K562 (cell line): ENCODE data around the gene EZH1. TPM values are rescaled to one million over a fixed set of nuclear protein-coding genes. Genes with fewer than 3 reads are reported as not detected.

ENCODE experiments used
- DDX20 ChIP-seq: fragments of 450-650 bp; IDR thresholded peaks from 2 replicates; pipeline ENCODE4 v1.6.1; 2016; ENCODE audit warnings: missing genetic modification characterization, low read depth, mild to moderate bottlenecking, missing compliant biosample characterization, moderate library complexity
- MCM7 ChIP-seq, 2 experiments: fragments of 450-650 bp; IDR thresholded peaks; 2 replicates each; pipeline ENCODE4 v1.6.1; 2016 to 2018
- MYC ChIP-seq, 2 experiments: fragments of 250-450 bp in 1 of 2; sonication (Bioruptor Pico) in 1 of 2; IDR thresholded peaks; 2 replicates each; pipeline versions ENCODE4 v1.5.1 to v1.6.1; 2012 to 2021; ENCODE audit warnings: low read depth in 2 of 2, borderline replicate concordance in 1 of 2, improper control_type of control experiment in 1 of 2, low read length in 1 of 2, mild to moderate bottlenecking in 1 of 2, moderate library complexity in 1 of 2
- PTRF ChIP-seq: fragments of 450-650 bp; IDR thresholded peaks from 2 replicates; pipeline ENCODE4 v1.6.1; 2016; ENCODE audit warnings: mild to moderate bottlenecking, missing genetic modification characterization, missing compliant biosample characterization
- TOE1 ChIP-seq, 2 experiments: fragments of 450-650 bp in 1 of 2; sonication (generic) in 1 of 2; formaldehyde crosslinking in 1 of 2; IDR thresholded peaks; 2 replicates each; pipeline versions ENCODE4 v1.7.1 to v1.8.0; 2016 to 2022; ENCODE audit warnings: borderline replicate concordance in 2 of 2, mild to moderate bottlenecking in 2 of 2, antibody characterized with exemption in 1 of 2, inconsistent platforms in 1 of 2, low read depth in 1 of 2, missing genetic modification reagents in 1 of 2, moderate library complexity in 1 of 2
- ZBTB1 ChIP-seq: sonication (generic); formaldehyde crosslinking; IDR thresholded peaks from 2 replicates; pipeline ENCODE4 v1.8.1; 2023; ENCODE audit warnings: missing genetic modification reagents, low read depth, mild to moderate bottlenecking, borderline replicate concordance
- ZC3H8 ChIP-seq: fragments of 450-650 bp; IDR thresholded peaks from 2 replicates; pipeline ENCODE4 v1.6.1; 2017
- ZNF197 ChIP-seq: fragments of 200-800 bp; sonication (Bioruptor generic); IDR thresholded peaks from 2 replicates; pipeline ENCODE4 v1.6.1; 2016; ENCODE audit warnings: low read depth, missing genetic modification characterization, missing compliant biosample characterization
- ZNF347 ChIP-seq: fragments of 450-650 bp; formaldehyde crosslinking; IDR thresholded peaks from 2 replicates; pipeline ENCODE4 v1.4.0; 2020; ENCODE audit warnings: low read depth, mild to moderate bottlenecking, moderate library complexity
- ZSCAN32 ChIP-seq: fragments of 450-650 bp; formaldehyde crosslinking; IDR thresholded peaks from 2 replicates; pipeline ENCODE4 v1.4.0; 2020; ENCODE audit warnings: mild to moderate bottlenecking, moderate library complexity
- polyA plus RNA-seq, 8 experiments: library from polyadenylated mRNA; depleted of rRNA in 4 of 8; stranded (reverse) in 5 of 8; unstranded in 3 of 8; fragments of >200 nt; fragmentation: Nextera tagmentation in 2 of 8; fragmentation: Illumina TruSeq in 1 of 8; extraction: Ambion mirVana in 2 of 8; extraction: Trizol in 1 of 8; gene quantifications; 2 replicates each; pipeline versions ENCODE4 v1.2.1 to v1.2.3, GENCODE V29; 2011 to 2014; ENCODE audit warnings: inconsistent platforms in 1 of 8, missing spikeins in 1 of 8
- total RNA-seq, 7 experiments: library from RNA; depleted of rRNA in 6 of 7; stranded (reverse); fragments of >200 nt in 6 of 7; fragmentation: Illumina TruSeq in 2 of 7; extraction: Trizol in 2 of 7; gene quantifications; 2 replicates each; pipeline versions ENCODE4 v1.2.1 to v1.2.3, GENCODE V29; 2011 to 2021; ENCODE audit warnings: low replicate concordance in 1 of 7
- TF ChIP-seq, protein P1 (sequence below): sonication (generic); formaldehyde crosslinking; IDR thresholded peaks from 2 replicates; pipeline ENCODE4 v1.5.0; 2020; ENCODE audit warnings: missing genetic modification reagents
- TF ChIP-seq, protein P2 (sequence below), 2 experiments: fragments of 250-450 bp in 1 of 2; fragments of 450-650 bp in 1 of 2; sonication (Bioruptor Pico) in 1 of 2; IDR thresholded peaks; 2 replicates each; pipeline versions ENCODE4 v1.6.1 to v1.8.0; 2016 to 2021; ENCODE audit warnings: mild to moderate bottlenecking in 2 of 2, moderate library complexity in 2 of 2, missing compliant biosample characterization in 1 of 2, missing genetic modification characterization in 1 of 2
- TF ChIP-seq, protein P3 (sequence below): fragments of 450-650 bp; formaldehyde crosslinking; IDR thresholded peaks from 2 replicates; pipeline ENCODE4 v1.4.0; 2022; ENCODE audit warnings: missing genetic modification characterization
- TF ChIP-seq, protein P4 (sequence below): fragments of 450-650 bp; IDR thresholded peaks from 2 replicates; pipeline ENCODE4 v1.7.0; 2016; ENCODE audit warnings: borderline replicate concordance
- TF ChIP-seq, protein P5 (sequence below), 2 experiments: fragments of 450-650 bp; IDR thresholded peaks; 2 replicates each; pipeline ENCODE4 v1.6.1; 2018; ENCODE audit warnings: mild to moderate bottlenecking in 2 of 2, low read depth in 1 of 2; ENCODE audit not compliant: partially characterized antibody in 2 of 2

Gene EZH1
- total and polyA plus RNA-seq, 9 of the 15 experiments (the other 6 are each of a cell fraction or from before 2014, with no cell fraction given) = 8.6 to 40.8 (median 22.9) TPM

DNA sequence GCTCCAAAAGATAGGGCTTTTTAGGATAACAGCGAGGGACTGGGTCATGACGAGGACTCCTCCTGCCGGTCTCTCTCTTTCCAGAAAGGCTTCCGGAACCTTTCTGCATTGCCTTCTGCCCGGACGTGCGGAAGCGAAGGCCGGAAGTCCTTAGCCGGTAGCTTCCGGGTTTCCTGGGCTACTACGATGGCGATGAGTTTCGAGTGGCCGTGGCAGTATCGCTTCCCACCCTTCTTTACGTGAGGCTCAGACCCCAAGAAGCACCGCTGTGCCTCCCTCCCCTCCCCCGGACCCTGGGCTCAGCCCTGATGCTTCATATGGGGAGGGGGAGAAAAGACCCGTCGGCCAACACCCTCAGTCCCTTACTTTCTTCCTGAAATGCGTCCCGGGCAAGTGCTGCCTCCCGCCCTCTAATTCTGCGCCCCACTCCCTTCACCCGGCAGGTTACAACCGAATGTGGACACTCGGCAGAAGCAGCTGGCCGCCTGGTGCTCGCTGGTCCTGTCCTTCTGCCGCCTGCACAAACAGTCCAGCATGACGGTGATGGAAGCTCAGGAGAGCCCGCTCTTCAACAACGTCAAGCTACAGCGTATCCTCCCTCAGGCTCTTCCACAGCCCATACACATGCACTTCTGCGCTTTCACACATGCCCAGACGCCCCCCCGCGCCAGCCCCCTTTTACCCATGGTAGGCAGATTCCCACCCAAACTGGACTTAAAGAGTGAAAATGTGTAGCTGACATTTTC is 28.6 kb upstream of the EZH1 start, which contains the start of gene VPS25 (continued):
- TF ChIP-seq DDX20 (tag) (no peak), ZNF347 (CRISPR knock-in tag) (no peak), ZBTB1 (CRISPR knock-in tag) (0 out of 2 replicates have a peak, but pooled peaks have one; percentile 26), ZNF197 (CRISPR knock-in tag) (no peak), ZSCAN32 (CRISPR knock-in tag) (no peak), MCM7 (IDR thresholded peaks at IDR 0.05) (no peak), ZC3H8 (no peak), PTRF (tag) (no peak), TOE1 (IDR thresholded peaks at IDR 0.05; ENCODE audit: borderline replicate concordance) (peak; percentile 52; the same call in 1 of the 2 replicates), TOE1 (CRISPR knock-in tag; IDR thresholded peaks at IDR 0.05; ENCODE audit: borderline replicate concordance, low read depth) (no peak), MYC (IDR thresholded peaks at IDR 0.05; ENCODE audit: low read depth, low read length) (peak; percentile 74), MYC (CRISPR knock-in tag; IDR thresholded peaks at IDR 0.05; ENCODE audit: borderline replicate concordance, low read depth) (no peak)
- TF ChIP-seq, protein P1, sequence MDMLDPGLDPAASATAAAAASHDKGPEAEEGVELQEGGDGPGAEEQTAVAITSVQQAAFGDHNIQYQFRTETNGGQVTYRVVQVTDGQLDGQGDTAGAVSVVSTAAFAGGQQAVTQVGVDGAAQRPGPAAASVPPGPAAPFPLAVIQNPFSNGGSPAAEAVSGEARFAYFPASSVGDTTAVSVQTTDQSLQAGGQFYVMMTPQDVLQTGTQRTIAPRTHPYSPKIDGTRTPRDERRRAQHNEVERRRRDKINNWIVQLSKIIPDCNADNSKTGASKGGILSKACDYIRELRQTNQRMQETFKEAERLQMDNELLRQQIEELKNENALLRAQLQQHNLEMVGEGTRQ = no peak
- TF ChIP-seq, protein P2, sequence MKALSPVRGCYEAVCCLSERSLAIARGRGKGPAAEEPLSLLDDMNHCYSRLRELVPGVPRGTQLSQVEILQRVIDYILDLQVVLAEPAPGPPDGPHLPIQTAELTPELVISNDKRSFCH (CRISPR knock-in tag; IDR thresholded peaks at IDR 0.05) = no peak
- TF ChIP-seq, protein P2 (tag; IDR thresholded peaks at IDR 0.05) = peak; percentile 61; the same call in 1 of the 2 replicates
- TF ChIP-seq, protein P3, sequence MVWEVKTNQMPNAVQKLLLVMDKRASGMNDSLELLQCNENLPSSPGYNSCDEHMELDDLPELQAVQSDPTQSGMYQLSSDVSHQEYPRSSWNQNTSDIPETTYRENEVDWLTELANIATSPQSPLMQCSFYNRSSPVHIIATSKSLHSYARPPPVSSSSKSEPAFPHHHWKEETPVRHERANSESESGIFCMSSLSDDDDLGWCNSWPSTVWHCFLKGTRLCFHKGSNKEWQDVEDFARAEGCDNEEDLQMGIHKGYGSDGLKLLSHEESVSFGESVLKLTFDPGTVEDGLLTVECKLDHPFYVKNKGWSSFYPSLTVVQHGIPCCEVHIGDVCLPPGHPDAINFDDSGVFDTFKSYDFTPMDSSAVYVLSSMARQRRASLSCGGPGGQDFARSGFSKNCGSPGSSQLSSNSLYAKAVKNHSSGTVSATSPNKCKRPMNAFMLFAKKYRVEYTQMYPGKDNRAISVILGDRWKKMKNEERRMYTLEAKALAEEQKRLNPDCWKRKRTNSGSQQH = peak; percentile 61; the same call in 1 of the 2 replicates
- TF ChIP-seq, protein P4, sequence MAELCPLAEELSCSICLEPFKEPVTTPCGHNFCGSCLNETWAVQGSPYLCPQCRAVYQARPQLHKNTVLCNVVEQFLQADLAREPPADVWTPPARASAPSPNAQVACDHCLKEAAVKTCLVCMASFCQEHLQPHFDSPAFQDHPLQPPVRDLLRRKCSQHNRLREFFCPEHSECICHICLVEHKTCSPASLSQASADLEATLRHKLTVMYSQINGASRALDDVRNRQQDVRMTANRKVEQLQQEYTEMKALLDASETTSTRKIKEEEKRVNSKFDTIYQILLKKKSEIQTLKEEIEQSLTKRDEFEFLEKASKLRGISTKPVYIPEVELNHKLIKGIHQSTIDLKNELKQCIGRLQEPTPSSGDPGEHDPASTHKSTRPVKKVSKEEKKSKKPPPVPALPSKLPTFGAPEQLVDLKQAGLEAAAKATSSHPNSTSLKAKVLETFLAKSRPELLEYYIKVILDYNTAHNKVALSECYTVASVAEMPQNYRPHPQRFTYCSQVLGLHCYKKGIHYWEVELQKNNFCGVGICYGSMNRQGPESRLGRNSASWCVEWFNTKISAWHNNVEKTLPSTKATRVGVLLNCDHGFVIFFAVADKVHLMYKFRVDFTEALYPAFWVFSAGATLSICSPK = no peak
- TF ChIP-seq, protein P5, sequence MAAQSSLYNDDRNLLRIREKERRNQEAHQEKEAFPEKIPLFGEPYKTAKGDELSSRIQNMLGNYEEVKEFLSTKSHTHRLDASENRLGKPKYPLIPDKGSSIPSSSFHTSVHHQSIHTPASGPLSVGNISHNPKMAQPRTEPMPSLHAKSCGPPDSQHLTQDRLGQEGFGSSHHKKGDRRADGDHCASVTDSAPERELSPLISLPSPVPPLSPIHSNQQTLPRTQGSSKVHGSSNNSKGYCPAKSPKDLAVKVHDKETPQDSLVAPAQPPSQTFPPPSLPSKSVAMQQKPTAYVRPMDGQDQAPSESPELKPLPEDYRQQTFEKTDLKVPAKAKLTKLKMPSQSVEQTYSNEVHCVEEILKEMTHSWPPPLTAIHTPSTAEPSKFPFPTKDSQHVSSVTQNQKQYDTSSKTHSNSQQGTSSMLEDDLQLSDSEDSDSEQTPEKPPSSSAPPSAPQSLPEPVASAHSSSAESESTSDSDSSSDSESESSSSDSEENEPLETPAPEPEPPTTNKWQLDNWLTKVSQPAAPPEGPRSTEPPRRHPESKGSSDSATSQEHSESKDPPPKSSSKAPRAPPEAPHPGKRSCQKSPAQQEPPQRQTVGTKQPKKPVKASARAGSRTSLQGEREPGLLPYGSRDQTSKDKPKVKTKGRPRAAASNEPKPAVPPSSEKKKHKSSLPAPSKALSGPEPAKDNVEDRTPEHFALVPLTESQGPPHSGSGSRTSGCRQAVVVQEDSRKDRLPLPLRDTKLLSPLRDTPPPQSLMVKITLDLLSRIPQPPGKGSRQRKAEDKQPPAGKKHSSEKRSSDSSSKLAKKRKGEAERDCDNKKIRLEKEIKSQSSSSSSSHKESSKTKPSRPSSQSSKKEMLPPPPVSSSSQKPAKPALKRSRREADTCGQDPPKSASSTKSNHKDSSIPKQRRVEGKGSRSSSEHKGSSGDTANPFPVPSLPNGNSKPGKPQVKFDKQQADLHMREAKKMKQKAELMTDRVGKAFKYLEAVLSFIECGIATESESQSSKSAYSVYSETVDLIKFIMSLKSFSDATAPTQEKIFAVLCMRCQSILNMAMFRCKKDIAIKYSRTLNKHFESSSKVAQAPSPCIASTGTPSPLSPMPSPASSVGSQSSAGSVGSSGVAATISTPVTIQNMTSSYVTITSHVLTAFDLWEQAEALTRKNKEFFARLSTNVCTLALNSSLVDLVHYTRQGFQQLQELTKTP (IDR thresholded peaks at IDR 0.05; ENCODE audit: low read depth in 1 of 2, partially characterized antibody in 2 of 2) = peak in 1 of 2 experiments; percentile 77
